DND-41 (cell line): ENCODE data around the gene EGR1.

Source experiments
- EZH2 ChIP-seq: IDR thresholded peaks from 3 replicates; pipeline ENCODE4 v1.6.1; 2012; ENCODE audit warnings: borderline replicate concordance, low read depth, mild to moderate bottlenecking, moderate library complexity, low read length, inconsistent platforms; ENCODE audit not compliant: severe bottlenecking
- TF ChIP-seq, protein P1 (sequence below): IDR thresholded peaks from 2 replicates; pipeline ENCODE4 v1.5.1; 2012; ENCODE audit warnings: borderline replicate concordance, low read length, moderate library complexity, mild to moderate bottlenecking; ENCODE audit not compliant: poor library complexity, severe bottlenecking; ENCODE audit errors: extremely low read depth

DNA sequence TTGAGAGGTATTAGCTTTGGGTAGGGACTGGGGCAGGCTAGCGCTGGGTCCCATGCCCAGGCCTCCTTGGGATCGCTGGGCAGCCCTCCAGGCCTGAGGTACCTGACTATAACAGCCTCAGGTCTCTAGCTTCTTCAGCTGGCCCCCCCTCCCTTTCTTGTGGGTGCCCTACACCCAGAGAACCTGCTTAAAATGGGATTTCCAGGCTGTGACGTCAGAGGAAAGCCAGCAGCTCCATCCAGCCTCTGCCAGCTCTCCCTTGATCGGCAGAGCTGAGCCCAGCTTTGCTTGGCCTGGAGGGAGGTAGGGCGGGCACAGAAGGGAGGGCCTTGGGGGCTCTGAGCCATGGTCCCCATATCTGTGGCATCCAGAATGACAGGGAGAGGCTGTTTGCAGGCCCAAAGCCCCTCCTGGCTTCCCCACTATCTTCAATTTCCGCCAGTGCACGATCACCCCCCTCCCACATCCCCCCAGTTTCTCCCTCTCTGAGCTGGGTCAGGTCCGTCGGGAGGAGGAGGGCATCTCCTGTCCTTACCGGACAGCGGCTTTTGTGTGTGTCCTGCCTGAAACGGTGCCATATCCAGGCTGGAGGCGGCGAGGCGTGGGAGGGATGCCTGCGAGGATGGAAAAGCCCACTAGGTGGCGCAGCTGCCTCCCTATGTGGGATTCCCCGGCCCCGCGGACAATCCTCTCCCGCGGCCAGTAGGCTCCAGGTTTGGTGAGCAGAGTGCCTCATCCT is 15.6 kb upstream of the EGR1 start:
- TF ChIP-seq, protein P1, sequence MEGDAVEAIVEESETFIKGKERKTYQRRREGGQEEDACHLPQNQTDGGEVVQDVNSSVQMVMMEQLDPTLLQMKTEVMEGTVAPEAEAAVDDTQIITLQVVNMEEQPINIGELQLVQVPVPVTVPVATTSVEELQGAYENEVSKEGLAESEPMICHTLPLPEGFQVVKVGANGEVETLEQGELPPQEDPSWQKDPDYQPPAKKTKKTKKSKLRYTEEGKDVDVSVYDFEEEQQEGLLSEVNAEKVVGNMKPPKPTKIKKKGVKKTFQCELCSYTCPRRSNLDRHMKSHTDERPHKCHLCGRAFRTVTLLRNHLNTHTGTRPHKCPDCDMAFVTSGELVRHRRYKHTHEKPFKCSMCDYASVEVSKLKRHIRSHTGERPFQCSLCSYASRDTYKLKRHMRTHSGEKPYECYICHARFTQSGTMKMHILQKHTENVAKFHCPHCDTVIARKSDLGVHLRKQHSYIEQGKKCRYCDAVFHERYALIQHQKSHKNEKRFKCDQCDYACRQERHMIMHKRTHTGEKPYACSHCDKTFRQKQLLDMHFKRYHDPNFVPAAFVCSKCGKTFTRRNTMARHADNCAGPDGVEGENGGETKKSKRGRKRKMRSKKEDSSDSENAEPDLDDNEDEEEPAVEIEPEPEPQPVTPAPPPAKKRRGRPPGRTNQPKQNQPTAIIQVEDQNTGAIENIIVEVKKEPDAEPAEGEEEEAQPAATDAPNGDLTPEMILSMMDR: peak; percentile 99
- TF ChIP-seq EZH2: no peak
